ENCODE data around the gene PLD4.
"Not testable (repeated sequence)": the region's sequence is repeated elsewhere in the genome, so short reads cannot be mapped to it uniquely, and the experiment has no call there.

PLD4 gene

GRCh38 chr14:104924421-104925213 is at the start of gene PLD4:
TSS of gene PLD4 (plus strand) at chr14:104924879. CDS start at chr14:104927141, 2,262 bp downstream.
- DNase-seq: no peak

DNA sequence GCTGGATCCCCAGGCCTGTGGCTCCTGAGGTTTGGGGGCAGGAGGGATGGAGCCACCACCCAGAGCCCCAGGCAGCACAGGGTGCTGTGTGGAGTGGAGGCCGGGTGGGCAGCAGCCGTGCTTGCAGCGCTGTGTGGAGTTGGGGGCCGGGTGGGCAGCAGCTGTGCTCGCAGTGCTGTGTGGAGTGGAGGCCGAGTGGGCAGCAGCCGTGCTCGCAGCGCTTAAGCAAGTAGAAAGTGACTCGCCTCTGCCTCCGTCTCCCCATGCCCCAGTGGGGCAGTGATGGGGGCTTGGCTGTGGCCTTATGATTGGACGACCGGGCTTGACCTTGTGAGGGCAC is 49.3 kb upstream of the PLD4 start:
- DNase-seq: no peak

DNA sequence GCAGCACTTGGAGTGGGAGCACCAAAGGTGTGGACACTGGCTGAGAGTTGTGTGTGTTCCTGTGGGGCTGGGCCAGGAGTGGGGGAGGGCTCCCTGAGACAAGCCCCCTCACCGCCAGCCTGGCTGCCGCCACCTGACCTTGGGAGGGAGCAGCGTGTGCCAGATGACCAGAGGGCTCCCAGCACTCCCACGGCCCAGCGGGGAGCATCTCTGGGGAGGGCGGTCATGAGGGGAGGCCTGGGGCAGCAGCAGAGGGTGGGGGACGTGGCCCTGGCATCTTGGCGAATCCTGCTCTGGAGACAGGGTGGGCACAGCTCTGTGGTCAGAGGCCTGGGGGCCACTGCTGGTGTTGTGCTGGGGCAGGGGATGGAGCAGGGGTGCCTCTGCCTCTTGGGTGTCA is 48.9 kb upstream of the PLD4 start:
- no peak for DNase-seq

DNA sequence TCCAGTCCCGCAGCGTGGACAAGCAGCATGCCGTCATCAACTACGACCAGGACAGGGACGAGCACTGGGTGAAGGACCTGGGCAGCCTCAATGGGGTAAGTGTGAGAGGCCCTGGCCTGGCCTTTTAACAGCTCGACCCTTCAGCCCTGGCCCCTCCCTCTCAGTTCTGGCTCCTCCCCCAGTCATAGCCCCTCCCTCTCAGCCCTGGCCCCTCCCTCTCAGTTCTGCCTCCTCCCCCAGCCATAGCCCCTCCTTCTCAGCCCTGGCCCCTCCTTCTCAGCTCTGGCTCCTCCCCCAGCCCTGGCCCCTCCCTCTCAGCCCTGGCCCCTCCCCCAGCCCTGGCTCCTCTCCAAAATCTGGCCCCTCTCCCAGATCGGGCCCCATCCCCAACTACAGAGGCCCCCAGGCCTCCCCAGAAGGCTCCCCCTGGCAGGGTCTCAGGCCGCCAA is 48.4 kb upstream of the PLD4 start:
- peak in 2 of 4 experiments; percentile 19 to 37 for DNase-seq

GRCh38 chr14:104877066-104877805 is 47.4 kb upstream of the PLD4 start:
- DNase-seq: no peak

- no peak for DNase-seq
Measured at GRCh38 chr14:104877806-104878550, 46.7 kb upstream of the PLD4 start.

- DNase-seq: no peak
Measured at GRCh38 chr14:104878582-104878981, 46.1 kb upstream of the PLD4 start.

- no peak for DNase-seq
Measured at GRCh38 chr14:104879201-104879982, 45.3 kb upstream of the PLD4 start.

DNA sequence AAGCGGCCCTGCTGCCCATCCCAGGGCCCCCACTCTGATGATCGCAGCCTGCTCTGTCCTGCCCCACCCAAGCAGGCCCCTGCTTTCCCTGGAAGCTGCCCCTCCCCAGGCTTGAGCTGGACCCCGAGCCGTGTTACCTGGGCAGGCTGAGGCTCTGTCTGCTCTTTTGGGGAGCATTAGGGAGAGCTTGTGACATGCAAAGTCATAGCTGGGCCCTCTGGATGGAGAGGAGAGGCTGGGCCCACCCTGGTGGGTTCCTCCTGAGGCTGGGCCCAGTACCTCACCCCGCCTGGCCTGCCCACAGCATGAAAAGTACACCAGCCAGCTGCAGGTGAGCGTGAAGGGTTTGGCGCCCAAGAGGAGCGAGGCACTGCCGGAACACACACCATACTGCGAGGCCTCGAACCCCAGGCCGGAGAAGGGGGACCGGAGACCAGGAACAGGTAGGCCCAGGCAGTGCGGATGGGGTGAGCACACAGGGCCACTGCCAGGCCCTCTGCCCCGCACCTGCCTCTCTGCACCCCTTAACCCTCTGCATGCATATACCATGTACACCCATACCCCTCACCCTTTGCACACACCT is 44.6 kb upstream of the PLD4 start:
- no peak for DNase-seq

- no peak for DNase-seq
Measured at GRCh38 chr14:104880584-104881210, 44.0 kb upstream of the PLD4 start.

DNA sequence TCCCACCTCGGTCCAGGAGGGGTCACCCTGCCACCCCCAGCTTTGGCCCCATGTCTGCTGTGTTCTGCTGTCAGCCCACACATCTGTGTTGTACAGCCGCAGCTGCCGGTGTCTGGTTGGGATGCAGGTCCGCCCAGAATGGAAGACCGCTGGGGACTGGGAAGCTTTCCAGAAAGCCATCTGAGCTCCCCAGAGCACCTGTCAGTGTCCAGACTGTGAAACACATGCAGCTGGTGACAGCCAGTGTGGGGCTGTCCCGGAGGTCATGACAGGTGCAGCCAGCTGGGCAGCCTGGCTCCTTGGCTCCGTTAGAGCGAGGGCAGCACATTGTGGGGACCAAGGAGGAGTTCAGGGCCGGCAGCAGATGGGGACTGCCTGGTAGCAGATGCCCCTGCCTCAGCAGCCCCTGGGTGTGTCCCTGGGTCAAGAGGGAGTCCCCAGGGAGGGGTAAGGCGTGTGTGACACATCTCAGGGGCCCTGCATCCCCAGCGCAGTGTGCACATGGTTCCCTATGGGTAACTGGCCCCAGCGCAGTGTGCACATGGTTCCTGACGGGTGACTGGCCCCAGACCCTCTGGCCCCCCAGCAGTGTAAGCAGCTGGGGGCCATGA is 43.2 kb upstream of the PLD4 start:
- no peak for DNase-seq

GRCh38 chr14:104882325-104882973 is 42.2 kb upstream of the PLD4 start:
- DNase-seq: no peak

DNA sequence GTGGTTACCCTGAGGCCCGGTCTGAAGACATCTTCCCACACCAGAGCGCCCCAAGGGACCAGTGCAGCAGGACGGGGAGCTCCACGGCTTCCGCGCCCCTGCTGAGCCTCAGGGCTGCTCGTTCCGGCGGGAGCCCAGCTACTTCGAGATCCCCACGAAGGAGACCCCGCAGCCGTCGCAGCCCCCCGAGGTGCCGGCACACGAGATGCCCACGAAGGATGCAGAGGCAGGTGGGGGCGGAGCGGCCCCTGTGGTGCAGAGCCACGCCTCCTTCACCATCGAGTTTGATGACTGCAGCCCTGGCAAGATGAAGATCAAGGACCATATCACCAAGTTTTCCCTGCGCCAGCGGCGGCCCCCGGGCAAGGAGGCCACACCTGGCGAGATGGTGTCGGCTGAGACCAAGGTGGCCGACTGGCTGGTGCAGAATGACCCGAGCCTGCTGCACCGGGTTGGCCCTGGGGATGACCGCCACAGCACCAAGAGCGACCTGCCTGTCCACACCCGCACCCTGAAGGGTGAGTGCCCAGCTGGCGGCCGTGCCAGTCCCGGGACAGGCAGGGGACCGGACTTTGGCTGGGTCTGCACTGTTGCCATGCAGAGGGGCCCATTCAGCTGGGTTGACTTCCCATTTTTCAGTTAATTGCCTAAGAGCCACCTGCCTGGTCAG is 41.6 kb upstream of the PLD4 start:
- no peak for DNase-seq

- DNase-seq: no peak
Measured at GRCh38 chr14:104883681-104884361, 40.9 kb upstream of the PLD4 start.

- not testable (repeated sequence) for DNase-seq
Measured at GRCh38 chr14:104884381-104884780, 40.3 kb upstream of the PLD4 start.

DNA sequence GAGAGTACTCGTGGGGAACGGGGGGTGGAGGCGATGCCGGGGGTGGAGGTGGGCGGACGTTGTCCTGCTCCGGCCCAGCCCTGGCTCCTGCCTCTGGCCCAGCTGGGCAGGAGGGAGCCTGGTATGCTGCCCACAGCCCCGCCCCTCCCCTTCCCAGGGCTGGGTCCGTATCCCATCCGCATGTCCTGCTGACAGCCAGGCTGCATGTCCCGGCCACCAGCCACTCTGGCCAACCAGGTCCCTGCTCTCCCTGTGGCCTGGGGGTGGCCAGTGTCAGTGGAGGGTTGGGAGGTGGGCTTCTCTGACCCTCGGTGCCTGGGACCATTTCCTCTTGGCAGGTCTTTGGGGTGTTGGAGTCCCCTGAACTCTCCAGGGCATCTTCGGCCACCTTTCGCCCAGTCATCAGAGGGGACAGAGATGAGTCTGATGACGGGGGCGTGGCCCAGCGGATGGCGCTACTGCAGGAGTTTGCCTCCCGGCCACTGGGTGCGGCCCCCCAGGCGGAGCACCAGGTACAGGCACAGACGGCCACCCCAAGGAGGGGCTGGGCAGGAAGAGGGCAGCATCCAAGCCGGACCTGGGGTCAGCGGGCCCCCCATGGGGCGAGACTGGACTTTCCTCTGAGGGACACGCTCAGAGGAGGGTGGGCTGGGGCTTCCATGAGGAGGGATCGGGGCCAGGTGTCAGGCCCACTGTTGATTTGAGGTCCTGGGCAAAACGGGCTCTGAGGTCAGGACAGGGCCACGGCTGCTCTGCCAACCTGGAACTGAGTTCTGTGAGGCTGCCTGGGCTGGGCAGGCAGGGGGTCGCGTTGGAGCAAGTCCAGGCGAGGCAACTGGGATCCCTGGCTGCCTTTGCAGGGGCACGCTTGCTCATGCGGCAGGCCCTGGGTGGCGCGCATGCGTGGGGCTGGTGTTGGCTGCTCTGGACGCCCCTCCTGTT is 39.4 kb upstream of the PLD4 start:
- DNase-seq: no peak

DNA sequence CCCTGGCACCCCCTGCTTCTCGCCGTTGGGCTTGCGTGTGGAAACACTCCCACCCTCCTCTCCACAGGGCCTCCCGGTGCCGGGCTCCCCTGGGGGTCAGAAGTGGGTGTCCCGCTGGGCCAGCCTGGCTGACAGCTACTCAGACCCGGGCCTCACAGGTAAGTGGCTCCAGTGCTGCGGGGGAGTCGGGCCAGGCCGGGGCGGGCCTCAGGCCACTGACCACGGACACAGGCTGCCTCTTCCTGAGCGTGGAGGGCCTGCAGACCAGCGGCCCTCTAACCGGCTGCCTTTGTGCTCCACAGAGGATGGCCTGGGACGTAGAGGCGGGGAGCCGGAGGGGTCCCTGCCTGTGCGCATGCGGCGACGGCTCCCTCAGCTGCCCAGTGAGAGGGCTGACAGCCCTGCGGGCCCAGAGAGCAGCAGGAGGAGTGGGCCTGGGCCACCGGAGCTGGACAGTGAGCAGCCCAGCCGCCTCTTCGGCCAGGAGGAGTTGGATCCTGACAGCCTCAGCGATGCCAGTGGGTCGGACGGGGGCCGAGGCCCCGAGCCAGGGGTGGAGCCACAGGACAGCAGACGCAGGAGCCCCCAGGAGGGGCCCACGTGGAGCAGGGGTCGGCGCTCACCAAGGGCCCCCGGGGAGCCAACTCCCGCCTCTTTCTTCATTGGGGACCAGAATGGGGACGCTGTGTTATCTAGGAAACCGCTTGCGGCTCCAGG is 38.5 kb upstream of the PLD4 start:
- no peak for DNase-seq

Measured in activated naive CD4-positive, alpha-beta T cell (primary cell).